ENCODE results near the gene GSTK1. TPM values are rescaled to one million over a fixed set of nuclear protein-coding genes. Genes with fewer than 3 reads are reported as not detected.

Gene GSTK1
- total and polyA plus RNA-seq, 2 of the 8 experiments (the other 6 are each of a cell fraction or from before 2014, with no cell fraction given), result 25.5 to 32.5 TPM

DNA sequence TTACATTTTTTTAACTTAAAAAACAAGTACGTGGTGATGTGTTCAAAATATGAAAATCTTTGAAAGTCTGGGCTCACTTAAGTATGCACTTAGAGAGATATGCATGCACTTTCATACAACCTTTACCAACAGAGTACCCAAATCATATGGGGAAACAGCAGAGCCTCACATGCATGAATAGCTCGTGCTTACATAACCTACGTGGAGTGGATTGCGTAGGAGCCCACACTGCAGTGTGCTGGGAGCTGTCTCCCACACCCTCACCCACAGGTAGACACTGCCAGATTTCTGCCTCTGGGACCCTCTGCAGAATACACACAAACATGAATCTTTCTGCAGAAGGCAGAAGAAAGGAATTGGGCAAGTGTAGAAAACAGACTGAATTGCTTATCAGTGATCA lies 53.3 kb downstream of the GSTK1 start (continued):
- TF ChIP-seq, protein P1, sequence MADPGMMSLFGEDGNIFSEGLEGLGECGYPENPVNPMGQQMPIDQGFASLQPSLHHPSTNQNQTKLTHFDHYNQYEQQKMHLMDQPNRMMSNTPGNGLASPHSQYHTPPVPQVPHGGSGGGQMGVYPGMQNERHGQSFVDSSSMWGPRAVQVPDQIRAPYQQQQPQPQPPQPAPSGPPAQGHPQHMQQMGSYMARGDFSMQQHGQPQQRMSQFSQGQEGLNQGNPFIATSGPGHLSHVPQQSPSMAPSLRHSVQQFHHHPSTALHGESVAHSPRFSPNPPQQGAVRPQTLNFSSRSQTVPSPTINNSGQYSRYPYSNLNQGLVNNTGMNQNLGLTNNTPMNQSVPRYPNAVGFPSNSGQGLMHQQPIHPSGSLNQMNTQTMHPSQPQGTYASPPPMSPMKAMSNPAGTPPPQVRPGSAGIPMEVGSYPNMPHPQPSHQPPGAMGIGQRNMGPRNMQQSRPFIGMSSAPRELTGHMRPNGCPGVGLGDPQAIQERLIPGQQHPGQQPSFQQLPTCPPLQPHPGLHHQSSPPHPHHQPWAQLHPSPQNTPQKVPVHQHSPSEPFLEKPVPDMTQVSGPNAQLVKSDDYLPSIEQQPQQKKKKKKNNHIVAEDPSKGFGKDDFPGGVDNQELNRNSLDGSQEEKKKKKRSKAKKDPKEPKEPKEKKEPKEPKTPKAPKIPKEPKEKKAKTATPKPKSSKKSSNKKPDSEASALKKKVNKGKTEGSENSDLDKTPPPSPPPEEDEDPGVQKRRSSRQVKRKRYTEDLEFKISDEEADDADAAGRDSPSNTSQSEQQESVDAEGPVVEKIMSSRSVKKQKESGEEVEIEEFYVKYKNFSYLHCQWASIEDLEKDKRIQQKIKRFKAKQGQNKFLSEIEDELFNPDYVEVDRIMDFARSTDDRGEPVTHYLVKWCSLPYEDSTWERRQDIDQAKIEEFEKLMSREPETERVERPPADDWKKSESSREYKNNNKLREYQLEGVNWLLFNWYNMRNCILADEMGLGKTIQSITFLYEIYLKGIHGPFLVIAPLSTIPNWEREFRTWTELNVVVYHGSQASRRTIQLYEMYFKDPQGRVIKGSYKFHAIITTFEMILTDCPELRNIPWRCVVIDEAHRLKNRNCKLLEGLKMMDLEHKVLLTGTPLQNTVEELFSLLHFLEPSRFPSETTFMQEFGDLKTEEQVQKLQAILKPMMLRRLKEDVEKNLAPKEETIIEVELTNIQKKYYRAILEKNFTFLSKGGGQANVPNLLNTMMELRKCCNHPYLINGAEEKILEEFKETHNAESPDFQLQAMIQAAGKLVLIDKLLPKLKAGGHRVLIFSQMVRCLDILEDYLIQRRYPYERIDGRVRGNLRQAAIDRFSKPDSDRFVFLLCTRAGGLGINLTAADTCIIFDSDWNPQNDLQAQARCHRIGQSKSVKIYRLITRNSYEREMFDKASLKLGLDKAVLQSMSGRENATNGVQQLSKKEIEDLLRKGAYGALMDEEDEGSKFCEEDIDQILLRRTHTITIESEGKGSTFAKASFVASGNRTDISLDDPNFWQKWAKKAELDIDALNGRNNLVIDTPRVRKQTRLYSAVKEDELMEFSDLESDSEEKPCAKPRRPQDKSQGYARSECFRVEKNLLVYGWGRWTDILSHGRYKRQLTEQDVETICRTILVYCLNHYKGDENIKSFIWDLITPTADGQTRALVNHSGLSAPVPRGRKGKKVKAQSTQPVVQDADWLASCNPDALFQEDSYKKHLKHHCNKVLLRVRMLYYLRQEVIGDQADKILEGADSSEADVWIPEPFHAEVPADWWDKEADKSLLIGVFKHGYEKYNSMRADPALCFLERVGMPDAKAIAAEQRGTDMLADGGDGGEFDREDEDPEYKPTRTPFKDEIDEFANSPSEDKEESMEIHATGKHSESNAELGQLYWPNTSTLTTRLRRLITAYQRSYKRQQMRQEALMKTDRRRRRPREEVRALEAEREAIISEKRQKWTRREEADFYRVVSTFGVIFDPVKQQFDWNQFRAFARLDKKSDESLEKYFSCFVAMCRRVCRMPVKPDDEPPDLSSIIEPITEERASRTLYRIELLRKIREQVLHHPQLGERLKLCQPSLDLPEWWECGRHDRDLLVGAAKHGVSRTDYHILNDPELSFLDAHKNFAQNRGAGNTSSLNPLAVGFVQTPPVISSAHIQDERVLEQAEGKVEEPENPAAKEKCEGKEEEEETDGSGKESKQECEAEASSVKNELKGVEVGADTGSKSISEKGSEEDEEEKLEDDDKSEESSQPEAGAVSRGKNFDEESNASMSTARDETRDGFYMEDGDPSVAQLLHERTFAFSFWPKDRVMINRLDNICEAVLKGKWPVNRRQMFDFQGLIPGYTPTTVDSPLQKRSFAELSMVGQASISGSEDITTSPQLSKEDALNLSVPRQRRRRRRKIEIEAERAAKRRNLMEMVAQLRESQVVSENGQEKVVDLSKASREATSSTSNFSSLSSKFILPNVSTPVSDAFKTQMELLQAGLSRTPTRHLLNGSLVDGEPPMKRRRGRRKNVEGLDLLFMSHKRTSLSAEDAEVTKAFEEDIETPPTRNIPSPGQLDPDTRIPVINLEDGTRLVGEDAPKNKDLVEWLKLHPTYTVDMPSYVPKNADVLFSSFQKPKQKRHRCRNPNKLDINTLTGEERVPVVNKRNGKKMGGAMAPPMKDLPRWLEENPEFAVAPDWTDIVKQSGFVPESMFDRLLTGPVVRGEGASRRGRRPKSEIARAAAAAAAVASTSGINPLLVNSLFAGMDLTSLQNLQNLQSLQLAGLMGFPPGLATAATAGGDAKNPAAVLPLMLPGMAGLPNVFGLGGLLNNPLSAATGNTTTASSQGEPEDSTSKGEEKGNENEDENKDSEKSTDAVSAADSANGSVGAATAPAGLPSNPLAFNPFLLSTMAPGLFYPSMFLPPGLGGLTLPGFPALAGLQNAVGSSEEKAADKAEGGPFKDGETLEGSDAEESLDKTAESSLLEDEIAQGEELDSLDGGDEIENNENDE (IDR thresholded peaks at IDR 0.05; ENCODE audit: insufficient replicate concordance, low read length), result no peak
- TF ChIP-seq NANOG (IDR thresholded peaks at IDR 0.05; ENCODE audit: insufficient read depth, low read depth, low read length, poor library complexity, severe bottlenecking) (no peak), SP4 (IDR thresholded peaks at IDR 0.05; ENCODE audit: low read length) (no peak), TAF7 (optimal IDR thresholded peaks at IDR 0.05; ENCODE audit: borderline replicate concordance, low read depth, low read length) (no peak), RXRA (IDR thresholded peaks at IDR 0.05; ENCODE audit: insufficient read depth, low read depth, low read length) (no peak), SRF (IDR thresholded peaks at IDR 0.05; ENCODE audit: low read depth, low read length) (no peak), JUN (IDR thresholded peaks at IDR 0.05; ENCODE audit: low read depth, low read length) (no peak)
- TF ChIP-seq, protein P2, sequence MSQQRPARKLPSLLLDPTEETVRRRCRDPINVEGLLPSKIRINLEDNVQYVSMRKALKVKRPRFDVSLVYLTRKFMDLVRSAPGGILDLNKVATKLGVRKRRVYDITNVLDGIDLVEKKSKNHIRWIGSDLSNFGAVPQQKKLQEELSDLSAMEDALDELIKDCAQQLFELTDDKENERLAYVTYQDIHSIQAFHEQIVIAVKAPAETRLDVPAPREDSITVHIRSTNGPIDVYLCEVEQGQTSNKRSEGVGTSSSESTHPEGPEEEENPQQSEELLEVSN (IDR thresholded peaks at IDR 0.05), result no peak
- TF ChIP-seq, protein P3, sequence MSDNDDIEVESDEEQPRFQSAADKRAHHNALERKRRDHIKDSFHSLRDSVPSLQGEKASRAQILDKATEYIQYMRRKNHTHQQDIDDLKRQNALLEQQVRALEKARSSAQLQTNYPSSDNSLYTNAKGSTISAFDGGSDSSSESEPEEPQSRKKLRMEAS (IDR thresholded peaks at IDR 0.05), result no peak
- TF ChIP-seq, protein P4, sequence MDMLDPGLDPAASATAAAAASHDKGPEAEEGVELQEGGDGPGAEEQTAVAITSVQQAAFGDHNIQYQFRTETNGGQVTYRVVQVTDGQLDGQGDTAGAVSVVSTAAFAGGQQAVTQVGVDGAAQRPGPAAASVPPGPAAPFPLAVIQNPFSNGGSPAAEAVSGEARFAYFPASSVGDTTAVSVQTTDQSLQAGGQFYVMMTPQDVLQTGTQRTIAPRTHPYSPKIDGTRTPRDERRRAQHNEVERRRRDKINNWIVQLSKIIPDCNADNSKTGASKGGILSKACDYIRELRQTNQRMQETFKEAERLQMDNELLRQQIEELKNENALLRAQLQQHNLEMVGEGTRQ (IDR thresholded peaks at IDR 0.05; ENCODE audit: low read length), result no peak
